HG03469 (cell line): Measurements from ENCODE around the gene SMYD2.

Experiments used
- ATAC-seq: cut with Tn5 transposase; IDR thresholded peaks from one replicate; pipeline ENCODE4 v1.9.1; 2021; ENCODE audit warnings: mild to moderate bottlenecking, moderate library complexity, moderate number of reproducible peaks; ENCODE audit not compliant: unreplicated experiment

Gene SMYD2

GRCh38 chr1:214327514-214327913 is 46.6 kb downstream of the SMYD2 start:
- no peak for ATAC-seq

DNA sequence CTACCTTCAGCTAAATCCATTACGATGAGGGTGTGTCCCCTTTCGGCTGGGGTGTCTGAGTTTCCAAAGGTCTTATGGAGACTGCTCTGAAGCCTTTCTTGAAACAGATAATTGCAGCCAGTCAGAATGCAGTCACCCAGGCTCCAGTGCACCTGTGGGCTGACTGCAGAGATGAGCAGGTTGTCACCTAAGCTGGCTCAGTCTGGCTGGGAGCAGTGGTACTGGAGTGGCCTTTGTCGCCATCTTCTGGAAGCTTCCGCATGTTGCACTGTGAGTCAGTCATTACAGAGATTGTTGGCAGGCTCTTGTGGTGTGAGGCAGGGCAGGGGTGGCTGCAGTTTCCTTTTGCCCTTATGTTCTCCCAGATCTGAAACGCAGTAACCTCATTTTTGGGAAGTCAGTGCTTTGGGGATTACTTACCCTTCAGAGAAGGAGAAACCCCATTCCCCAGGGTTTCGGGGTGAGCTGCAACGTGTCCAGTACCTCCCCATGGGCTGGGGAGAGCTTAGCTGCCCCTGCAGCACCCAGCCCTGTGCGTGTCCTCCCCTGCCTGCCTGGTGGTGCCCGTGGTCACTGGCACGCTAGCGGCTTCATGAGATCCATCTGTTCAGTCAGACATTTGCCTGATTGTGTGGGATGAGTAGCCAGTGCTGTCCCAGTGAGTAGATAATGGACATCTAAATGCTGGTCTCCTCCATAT is 48.0 kb downstream of the SMYD2 start:
- ATAC-seq: peak; percentile 95

- no peak for ATAC-seq
Measured at GRCh38 chr1:214329470-214330220, 48.7 kb downstream of the SMYD2 start.

- ATAC-seq: no peak
Measured at GRCh38 chr1:214330222-214330621, 49.3 kb downstream of the SMYD2 start.

DNA sequence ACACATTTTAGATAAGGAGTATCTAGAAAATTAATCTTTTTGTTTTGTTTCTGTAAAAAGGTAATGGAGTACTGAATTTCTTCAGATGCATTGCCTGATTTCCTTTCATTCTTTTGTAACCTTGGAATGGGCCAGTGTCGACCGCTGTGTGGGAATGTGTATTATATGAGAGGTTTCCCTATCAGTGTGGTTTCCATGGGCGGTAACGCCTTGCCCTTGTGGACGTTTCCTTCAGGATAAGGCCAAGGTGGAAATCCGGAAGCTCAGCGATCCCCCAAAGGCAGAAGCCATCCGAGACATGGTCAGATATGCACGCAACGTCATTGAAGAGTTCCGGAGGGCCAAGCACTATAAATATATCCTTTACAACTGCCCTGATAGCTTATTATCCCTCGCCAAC is 49.8 kb downstream of the SMYD2 start:
- ATAC-seq: no peak

DNA sequence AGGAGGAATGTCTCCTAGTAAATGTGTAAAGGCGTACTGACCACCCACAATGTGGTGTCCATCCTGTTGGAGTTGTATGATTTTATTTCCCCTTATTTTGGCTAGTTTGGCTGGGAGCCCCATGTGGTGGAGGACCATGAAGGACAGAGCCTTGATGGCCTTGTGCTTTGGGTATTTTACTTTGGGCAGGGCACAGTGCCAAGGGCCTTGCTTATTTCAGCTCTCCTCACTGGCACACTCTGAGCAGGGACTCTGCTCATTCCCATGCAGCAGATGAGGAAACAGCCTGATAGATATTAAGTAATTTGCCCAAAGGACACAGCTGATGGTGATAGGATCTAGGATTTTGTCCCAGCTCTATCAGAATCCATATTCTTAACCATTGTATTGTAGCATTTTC is 50.2 kb downstream of the SMYD2 start:
- no peak for ATAC-seq

- ATAC-seq: no peak
Measured at GRCh38 chr1:214331827-214332423, 51.0 kb downstream of the SMYD2 start.

DNA sequence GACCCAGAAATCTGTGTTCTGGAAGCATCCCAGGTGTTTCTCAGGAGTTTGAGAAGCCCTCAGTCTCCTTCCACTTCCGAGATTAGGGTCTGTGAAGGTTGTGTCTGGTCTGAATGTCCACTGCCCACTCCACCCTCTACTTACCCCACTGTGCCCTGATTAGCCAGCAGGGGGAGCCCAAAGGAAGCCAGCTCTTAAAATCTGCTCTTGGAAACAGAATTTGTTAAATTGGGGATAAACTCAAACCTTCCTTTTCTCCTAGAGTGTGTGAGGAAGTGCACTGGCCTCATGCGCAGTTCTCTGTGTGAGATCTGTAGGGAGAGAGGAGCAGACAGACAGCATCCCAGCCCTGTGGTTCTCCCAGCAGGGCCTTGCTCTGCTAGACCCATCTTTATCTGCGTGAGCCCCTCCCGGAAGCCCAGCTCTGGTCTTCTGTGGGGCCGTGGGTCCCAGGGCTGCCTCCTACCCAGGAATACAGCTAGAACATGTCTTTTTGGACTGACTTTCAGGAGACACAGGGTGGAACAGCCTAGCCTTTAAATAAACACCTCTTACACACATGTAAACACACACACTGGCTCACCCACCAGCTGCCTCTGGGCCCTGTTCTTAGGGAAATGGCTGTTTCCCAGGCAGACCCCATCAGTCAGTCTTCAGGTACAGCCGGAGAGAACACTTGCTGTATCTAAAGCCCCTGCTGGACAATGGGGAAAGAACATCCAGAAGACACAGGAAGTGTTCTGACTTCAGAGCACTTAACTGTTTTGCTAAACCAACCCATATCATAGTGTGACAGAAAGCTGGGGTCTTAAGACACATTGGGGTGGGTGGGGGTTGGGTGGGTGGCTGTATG is 52.2 kb downstream of the SMYD2 start:
- no peak for ATAC-seq

- no peak for ATAC-seq
Measured at GRCh38 chr1:214335567-214335966, 54.6 kb downstream of the SMYD2 start.

DNA sequence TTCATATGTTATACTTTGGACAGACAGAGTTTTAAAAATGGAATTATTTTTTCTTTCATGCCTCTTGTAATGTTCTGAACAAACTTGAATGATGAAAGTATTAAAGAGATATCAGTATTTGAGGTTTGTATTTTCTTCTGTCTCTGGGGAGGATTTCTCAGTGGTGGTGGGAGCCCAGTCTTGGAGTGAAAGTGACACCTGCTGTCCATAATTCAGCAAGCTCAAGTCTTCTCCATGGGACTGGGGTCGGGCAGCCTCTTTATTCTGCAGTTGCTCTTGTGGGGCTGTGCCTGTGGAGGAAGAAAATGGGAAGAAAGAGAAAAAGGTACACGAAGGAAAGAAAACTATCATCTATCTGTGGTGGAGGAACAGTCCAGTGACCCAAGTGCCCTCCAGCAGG is 56.1 kb downstream of the SMYD2 start:
- ATAC-seq: no peak

DNA sequence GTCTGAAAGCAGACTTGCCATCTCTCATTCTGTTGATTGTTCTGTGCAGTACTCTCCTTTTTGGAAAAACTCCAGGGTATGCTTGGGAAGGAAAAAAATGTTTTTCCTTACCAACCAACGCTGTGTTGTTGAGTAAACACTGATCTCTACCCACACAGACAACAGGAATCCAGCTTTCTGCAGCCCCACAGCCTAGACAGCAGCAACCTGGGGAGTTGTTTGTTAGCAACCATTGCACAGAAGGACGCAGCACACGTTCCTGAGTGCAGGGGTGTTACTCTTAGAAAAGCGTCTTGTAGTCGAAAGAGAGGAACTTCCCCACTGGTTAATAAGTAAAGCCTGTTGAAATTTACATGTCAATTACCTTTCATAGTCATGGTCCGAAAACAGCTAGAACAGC is 56.6 kb downstream of the SMYD2 start:
- ATAC-seq: no peak

- no peak for ATAC-seq
Measured at GRCh38 chr1:214338212-214338611, 57.3 kb downstream of the SMYD2 start.

- no peak for ATAC-seq
Measured at GRCh38 chr1:214341459-214341858, 60.5 kb downstream of the SMYD2 start.

GRCh38 chr1:214341932-214342331 is 61.0 kb downstream of the SMYD2 start:
- no peak for ATAC-seq

GRCh38 chr1:214342525-214342924 is 61.6 kb downstream of the SMYD2 start:
- no peak for ATAC-seq

DNA sequence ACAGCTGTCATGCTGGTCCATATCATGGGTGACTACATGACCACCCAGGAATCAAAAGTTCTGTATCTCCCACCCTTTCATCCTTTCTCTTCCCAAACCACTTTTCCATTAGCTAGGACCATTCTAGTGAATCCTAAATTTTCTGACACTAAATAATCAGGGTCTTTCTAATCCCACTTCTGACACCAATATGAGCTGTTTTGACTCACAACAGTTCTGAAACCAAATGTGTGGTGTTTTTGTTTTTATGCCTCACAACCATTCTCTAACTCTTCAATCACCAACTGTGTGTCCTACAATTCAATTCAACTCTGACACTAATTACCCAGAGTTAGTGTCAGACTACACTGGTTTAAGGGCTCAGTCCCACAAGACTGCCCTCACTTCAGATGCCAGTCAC is 63.9 kb downstream of the SMYD2 start:
- no peak for ATAC-seq

DNA sequence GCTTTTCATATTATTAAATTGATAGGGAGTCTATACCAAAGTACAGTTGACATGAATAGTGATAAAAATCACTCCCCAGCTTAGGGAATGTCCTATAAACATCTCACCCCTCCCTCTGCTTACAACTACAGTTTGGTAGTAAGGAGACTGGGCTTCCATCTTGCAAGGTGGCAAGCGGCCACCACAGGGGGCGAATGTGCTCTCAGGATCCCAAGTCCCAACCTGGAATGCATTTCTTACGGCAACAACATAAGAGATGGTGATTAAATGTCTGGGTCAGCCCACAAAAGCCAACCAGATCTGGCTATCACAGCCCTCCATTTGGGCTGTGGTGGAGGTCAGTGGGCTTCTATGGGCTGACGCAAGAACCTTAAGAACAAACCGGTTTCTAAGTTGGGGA is 68.0 kb downstream of the SMYD2 start:
- no peak for ATAC-seq

GRCh38 chr1:214349781-214350180 is 68.8 kb downstream of the SMYD2 start:
- ATAC-seq: no peak

DNA sequence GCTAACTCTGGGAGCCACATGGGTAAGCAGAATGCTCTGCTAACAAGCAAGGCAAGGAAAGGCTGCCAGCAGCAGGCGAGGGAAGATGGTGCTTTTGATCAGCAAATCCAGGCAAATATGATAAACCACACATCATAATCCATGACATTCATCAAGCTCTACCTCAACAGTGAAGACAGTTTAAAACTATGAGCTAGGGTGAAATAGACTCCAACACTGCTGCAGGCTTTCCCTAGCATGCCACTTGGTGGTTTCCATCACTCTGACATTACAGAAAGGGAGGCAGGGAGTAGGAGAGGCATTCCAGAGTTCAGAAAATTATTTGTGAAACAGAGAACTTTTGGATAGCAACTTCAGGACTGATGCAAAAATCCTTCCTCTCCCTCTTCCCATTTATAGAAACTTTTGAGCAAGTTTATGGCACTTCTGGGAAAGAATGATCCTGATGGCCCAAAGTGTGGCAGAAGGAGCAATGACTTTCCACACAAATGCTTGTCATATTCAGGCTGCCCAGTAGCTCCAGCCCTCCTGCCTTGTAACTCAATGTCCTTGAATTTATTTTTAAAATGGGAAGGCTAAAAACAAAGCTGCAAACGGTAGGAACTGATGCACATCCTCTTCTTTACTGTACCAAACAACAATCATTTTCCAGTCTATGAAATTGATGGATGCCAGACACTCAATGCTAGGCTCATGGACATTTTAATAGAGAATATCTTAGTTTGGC is 70.8 kb downstream of the SMYD2 start:
- no peak for ATAC-seq

DNA sequence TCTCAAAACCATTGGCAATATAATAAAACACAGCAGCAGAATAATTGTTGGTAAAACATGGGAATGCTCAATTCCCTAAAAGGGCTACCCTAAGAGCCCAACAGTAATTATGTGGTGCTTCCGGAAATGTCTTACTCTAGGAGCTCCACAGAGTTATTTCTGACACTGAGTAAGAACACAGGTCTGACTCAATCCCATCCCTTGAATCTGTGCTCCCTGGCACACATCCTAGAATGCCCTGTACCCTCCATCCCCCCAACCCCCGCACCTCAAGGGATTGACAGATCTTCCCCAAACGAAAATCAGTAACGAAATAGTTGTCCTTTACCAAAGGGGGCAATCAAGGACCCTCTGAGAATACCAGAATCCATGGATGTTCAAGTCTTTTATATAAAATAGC is 71.9 kb downstream of the SMYD2 start:
- ATAC-seq: no peak
